Activated CD8-positive, alpha-beta T cell treated with anti-CD3 and anti-CD28 coated beads for 36 hours (primary cell): ENCODE measurements around the gene TRIO. TPM values are rescaled to one million over a fixed set of nuclear protein-coding genes. Genes with fewer than 3 reads are reported as not detected.

Experiments used
- ATAC-seq: fragments of 200-7000 bp; cut with Tn5 transposase; one replicate; pipeline ENCODE4 v1.10.0; 2021; ENCODE audit warnings: mild to moderate bottlenecking, moderate library complexity
- CTCF ChIA-PET: fragments of 350-600 bp; sonication (Branson Sonifier 250); formaldehyde crosslinking; loops from one replicate; lab custom pipeline; 2021; ENCODE audit warnings: antibody characterized with exemption; lab: Charles Lee
- POLR2A ChIA-PET: fragments of 350-600 bp; sonication (Branson Sonifier 250); formaldehyde crosslinking; loops from one replicate; lab custom pipeline; 2021; ENCODE audit warnings: antibody characterized with exemption; lab: Charles Lee
- DNase-seq: peaks from one replicate; pipeline ENCODE4 v3.0.0-alpha.2; 2020
- H3K27ac Mint-ChIP-seq: one replicate; pipeline ENCODE4 v1.8.0; 2021; ENCODE audit warnings: mild to moderate bottlenecking, mixed read lengths
- H3K27me3 Mint-ChIP-seq: one replicate; pipeline ENCODE4 v1.8.0; 2021; ENCODE audit warnings: mixed read lengths
- H3K36me3 Mint-ChIP-seq: one replicate; pipeline ENCODE4 v1.8.0; 2021; ENCODE audit warnings: low read depth, mixed read lengths
- H3K4me1 Mint-ChIP-seq: one replicate; pipeline ENCODE4 v1.8.0; 2021; ENCODE audit warnings: low read depth, mixed read lengths
- H3K4me3 Mint-ChIP-seq: one replicate; pipeline ENCODE4 v1.8.0; 2021; ENCODE audit warnings: mild to moderate bottlenecking, moderate library complexity, mixed read lengths
- H3K9me3 Mint-ChIP-seq: one replicate; pipeline ENCODE4 v1.8.0; 2021; ENCODE audit warnings: mixed read lengths
- CTCF ChIP-seq: fragments of 200-600 bp; IDR thresholded peaks from one replicate; pipeline ENCODE4 v1.8.0; 2022; ENCODE audit warnings: antibody characterized with exemption, mild to moderate bottlenecking
- intact Hi-C: fragments of 100-400 bp; cut with micrococcal nuclease; formaldehyde crosslinking; loops from one replicate; pipeline ENCODE4 v1.10.0; 2022
- total RNA-seq, 2 experiments: library from RNA; stranded (reverse); gene quantifications; one replicate each; pipeline ENCODE4 v1.2.3, GENCODE V29; 2021

TRIO gene
- total RNA-seq, 2 experiments from 2014 or later: 11.4 to 11.5 TPM

DNA sequence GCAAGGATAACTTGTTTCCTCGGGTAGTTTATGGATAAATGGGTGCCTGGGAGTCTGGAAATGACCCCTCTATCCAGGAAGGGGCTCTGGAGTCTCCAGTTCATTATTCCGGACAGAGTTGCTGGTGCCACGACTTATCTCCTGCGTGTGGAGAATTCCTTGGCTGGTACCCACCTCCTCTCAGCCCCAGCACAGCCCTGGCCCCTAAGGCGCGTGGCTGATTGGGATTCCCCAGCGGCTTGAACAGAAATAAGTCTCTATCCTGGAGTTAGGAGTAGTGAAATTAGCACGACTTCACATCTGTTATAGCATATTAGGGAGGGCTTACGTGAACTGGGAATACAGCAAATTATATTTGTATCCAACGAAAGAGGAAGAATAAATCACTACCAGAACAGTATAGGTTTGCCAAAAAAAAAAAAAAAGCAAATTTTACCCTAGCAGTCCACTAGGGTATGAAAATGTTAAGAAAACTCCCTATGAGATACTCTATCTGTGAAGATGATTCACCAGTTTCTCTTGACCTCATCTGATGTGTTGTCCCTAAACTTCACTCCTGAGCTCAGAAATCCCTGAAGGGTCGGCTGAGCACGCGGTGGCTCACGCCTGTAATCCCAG lies 265.9 kb downstream of the TRIO start:
- Mint-ChIP-seq H3K9me3 (no peaks in the 10 kb centered on the region), H3K36me3 (no peaks in the 10 kb centered on the region), H3K4me1 (peaks cover 24% of the 10 kb centered on the region), H3K4me3 (no peak overlapping the region), H3K27ac (no peak overlapping the region), H3K27me3 (no peaks in the 10 kb centered on the region)
- ChIA-PET CTCF (interaction anchor here (0.8 to 1.6 kb wide), 3 partner anchors 10 to 240 kb away, joined by 3 to 6 read pairs (median 5); no protein-coding TSS in a partner anchor), POLR2A (no interaction called here)
- peak; percentile 40 for ATAC-seq
- TF ChIP-seq CTCF: peak; percentile 14
- intact Hi-C loops: no loop called here
- no peak for DNase-seq

DNA sequence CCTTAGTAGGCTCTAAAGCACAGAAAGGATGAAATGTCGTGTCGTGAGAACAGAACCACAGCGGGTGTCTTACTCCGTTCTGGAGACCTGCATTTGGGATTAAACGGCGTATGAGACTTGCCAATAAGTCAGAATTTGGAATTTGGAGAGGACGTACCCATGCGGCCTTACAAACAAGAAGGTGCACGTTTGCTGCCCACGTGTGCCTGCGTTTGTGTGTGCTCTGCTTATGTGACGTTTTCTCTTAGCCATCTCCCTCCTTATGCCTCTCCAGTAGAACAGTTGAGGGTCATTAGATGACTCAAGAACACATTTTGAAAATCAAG lies 266.9 kb downstream of the TRIO start:
- Mint-ChIP-seq H3K9me3 (no peaks in the 10 kb centered on the region), H3K4me3 (no peak overlapping the region), H3K27ac (no peak overlapping the region)

DNA sequence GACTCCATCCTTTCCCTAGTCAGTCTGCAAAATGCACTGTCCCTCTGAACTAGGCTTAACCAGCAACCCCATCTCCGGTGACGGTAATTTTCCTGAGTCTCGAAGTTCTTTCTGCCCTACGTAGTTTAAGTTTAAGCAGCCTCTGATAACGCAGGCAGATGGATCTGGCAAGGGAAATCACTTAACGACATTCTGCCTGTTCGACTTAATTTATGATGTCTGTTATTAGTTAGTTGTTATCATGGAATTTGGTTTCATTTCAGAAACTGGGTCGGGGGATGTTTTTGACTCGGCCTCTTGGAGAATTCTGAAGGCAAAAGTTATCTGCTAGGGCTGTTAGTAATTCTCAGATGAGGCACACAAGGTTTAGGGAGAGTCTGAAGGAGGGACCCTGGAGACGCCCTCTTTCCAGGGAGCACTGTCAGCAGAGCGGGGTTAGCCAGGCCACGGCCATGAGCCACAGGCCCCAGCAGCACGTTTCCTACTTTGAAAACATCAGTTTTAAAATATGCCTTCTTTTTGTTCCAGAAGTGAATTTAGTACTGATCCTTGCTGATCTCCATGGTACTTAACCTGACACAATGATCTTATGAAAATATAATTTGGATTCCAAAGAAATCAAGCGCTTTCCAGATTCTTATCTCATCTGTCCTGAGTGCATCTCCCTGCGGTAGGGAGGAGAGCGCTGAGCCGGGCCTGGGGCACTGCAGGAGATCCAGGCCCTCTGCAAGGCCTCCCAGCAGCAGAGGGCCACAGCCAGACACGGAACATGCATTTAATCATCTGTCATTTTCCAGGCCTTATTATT lies 267.5 kb downstream of the TRIO start:
- no peaks in the 10 kb centered on the region for H3K27me3 Mint-ChIP-seq
- no peak overlapping the region for H3K27ac Mint-ChIP-seq
- H3K4me3 Mint-ChIP-seq: no peak overlapping the region
- no peak for DNase-seq
- POLR2A ChIA-PET: no interaction called here
- no peaks in the 10 kb centered on the region for H3K9me3 Mint-ChIP-seq
- TF ChIP-seq CTCF: no peak
- ATAC-seq: no peak
- CTCF ChIA-PET: interaction anchor here (0.7 to 4.9 kb wide), 5 partner anchors 10 to 266 kb away, joined by 3 to 34 read pairs (median 6); no protein-coding TSS in a partner anchor
- H3K36me3 Mint-ChIP-seq: no peaks in the 10 kb centered on the region
- intact Hi-C loops: loop anchor here (5.0 kb wide), 2 partner anchors 172 to 237 kb away; partner anchors contain the start of gene OTULINL
- H3K4me1 Mint-ChIP-seq: peaks cover 39% of the 10 kb centered on the region

More for the DNA sequence above, 266.9 kb downstream of the TRIO start:
- DNase-seq: no peak
- H3K36me3 Mint-ChIP-seq: no peaks in the 10 kb centered on the region
- H3K4me1 Mint-ChIP-seq: peaks cover 33% of the 10 kb centered on the region
- no peak for ATAC-seq
- H3K27me3 Mint-ChIP-seq: no peaks in the 10 kb centered on the region
- TF ChIP-seq CTCF: no peak
- ChIA-PET POLR2A (no interaction called here), CTCF (interaction anchor here (0.8 to 1.5 kb wide), 2 partner anchors 172 to 239 kb away, joined by 3 to 5 read pairs; no protein-coding TSS in a partner anchor)
- intact Hi-C loops: loop anchor here (5.0 kb wide), 2 partner anchors 172 to 237 kb away; partner anchors contain the start of gene OTULINL

DNA sequence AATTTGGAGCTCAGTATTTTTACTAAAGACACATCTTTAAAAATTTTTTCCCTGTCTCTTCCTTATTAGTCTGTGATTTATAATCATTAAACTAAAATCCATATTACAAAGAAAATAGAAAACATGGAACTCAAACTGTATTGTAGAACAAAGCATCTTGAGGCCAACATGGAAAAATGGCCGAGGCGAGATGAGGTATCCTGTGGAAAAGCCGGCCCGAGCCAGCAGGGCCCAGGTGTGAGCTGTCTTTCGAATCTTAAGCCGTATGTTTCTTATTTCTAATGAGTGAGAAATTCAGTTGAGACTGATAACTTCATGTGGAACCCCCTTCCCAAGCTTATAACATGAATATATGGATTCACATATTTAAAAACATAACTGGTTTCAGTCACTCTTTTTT lies 268.1 kb downstream of the TRIO start:
- Mint-ChIP-seq H3K36me3 (no peaks in the 10 kb centered on the region), H3K4me1 (peaks cover 45% of the 10 kb centered on the region), H3K27ac (no peak overlapping the region), H3K4me3 (no peak overlapping the region), H3K27me3 (no peaks in the 10 kb centered on the region), H3K9me3 (no peaks in the 10 kb centered on the region)
- intact Hi-C loops: loop anchor here (5.0 kb wide), 2 partner anchors 171 to 236 kb away; partner anchors contain the start of gene OTULINL
- DNase-seq: no peak
- no peak for TF ChIP-seq CTCF
- ChIA-PET POLR2A (no interaction called here), CTCF (interaction anchor here (0.6 to 4.9 kb wide), 7 partner anchors 11 to 265 kb away, joined by 3 to 34 read pairs (median 4); no protein-coding TSS in a partner anchor)
- no peak for ATAC-seq
